DMS 273 treated with DMSO at 0.1 percent for 48 hours (cell line): ENCODE measurements around the gene TRMT1.

Experiments used
- DNase-seq: peaks from one replicate; lab custom pipeline; 2025; lab: John Stamatoyannopoulos, UW

The TRMT1 gene

GRCh38 chr19:13090511-13091231, 25.9 kb downstream of the TRMT1 start:
- DNase-seq = no peak

DNA sequence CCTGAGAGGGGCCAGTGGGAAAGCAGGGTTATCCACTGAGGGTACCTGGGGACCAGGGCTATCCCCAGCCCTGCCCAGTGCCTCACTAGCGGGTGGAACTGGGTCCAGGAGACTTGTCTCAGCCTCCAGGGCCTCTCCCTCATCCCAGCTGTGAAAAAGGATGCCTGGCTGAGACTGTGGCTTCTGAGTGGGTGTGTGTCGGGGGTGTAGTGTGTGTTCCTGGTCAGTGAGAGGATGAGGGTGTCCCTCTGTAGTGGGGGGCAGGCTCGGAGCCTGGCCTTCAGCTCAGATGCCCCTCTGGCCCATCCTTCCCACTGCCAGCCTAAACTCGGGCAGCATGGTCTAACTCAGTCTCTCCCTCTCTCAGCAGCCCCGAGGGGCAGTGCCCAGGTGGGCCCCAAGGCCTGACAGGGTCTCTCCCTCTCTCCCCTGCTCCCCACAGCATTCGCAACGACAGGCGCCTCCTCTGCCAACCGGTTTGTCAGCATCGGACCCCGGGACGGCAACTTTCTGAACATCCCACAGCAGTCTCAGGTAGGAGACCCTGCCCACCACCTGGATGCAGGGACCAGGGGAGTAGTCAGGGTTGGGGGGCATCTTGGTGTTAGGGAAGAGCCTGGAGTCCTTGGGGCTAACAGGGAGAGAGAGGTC, 26.6 kb downstream of the TRMT1 start:
- DNase-seq = no peak

DNA sequence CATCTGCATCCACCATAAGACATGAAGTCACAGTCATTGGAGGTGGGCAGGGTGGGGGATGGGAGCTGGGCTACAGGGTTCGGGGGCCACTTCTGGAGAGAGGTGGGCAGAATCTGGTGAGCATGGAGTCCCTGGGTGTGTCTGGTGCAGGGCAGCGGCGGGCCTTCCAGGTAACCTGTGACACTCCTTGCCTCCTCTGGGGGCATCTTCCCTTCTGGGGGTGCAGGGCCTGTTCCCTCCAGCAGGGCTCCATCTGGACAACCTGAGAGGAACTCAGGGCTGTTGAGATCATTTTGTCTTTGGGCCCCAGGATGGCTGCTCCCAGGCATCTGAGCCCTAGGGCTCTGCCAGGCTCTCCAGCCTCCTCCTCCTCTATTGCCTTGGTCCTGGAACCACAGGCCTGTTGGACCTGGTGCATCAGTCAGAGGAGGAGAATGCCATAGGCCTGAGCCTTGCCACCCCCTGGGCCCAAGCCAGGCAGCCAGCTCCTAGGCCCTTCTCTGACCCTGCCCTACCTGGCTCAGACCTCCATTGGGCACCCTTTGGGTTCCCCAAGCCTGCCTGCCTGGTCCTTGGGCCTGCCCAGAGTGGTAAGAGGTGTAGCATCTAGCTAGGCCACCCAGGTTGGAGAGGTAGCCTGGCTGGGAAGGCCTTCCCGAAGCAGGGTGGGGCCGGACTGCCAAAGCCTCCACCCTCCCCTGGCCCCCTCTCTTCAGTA, 27.2 kb downstream of the TRMT1 start:
- no peak for DNase-seq

DNA sequence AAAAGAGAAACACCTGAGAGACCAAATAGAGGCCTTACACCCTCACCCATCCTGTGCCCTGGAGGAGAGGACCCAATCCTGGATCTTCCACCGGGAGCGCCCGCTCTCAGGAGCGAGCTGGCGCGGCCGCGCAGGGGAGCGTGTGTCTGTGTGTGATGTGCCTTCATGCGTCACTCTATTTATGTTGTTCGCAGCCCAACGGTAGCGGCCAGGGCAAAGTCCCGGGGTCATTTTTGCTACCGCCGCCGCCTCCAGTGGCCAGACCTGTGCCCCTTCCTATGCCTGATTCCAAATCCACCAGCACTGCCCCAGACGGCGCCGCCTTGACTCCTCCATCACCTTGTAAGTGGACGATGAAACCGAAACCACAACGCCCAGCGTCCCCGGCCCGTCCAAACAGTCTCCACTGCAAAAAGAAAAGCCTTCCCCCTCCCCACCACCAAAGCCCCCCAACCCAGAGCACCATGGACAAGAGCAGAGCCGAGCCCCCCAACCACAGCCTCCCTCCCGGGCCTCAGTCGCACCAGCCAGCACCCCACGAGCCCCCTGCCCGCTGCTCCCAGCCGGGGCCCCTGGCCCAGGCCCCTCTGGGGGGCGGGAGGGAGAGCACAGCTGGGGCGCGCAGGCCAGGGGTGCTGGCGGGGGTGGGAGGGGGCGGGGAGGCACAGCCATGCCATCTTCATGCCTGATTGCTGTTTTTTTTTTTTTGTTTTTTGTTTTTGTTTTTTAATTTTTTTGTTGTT, 28.6 kb downstream of the TRMT1 start:
- DNase-seq = no peak

DNA sequence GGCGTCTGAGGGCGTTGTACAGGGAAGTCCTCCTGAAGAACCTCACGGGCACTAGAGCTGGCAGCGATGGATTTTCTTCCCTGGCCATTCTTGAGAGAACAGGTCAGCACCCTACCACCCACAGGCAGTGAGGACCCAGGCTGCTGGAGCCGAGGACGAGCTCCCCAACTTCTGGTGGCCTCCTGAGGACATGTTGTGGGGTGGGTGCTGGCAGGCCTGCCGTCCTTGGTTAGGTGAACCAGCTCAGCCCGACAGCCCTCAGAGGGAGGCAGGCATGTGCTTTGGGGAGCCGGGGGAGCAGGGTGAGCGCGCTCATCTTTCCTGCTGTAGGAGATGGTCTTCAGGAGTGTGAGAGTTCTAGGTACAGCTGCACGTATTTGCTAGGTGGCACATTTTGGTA, 29.2 kb downstream of the TRMT1 start:
- DNase-seq = no peak

DNA sequence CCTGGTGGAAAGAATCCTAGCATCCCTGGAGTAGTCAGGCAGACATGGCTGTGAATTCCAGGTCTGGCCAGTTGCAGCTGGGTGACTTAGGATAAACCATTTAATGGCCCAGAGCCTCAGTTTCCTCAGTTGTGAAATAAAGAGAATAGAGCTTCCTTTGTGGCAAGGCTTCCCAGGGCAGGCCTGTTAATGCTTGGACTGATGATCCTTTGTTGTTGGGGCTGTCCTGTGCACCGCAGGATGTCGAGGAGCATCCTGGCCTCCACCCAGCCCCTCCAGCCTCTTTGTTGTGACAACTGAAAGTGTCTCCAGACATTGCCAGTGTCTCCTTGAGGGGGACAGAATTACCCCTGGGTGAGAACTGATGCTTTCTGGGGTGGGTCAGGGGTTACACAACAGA, 30.2 kb downstream of the TRMT1 start:
- no peak for DNase-seq

DNA sequence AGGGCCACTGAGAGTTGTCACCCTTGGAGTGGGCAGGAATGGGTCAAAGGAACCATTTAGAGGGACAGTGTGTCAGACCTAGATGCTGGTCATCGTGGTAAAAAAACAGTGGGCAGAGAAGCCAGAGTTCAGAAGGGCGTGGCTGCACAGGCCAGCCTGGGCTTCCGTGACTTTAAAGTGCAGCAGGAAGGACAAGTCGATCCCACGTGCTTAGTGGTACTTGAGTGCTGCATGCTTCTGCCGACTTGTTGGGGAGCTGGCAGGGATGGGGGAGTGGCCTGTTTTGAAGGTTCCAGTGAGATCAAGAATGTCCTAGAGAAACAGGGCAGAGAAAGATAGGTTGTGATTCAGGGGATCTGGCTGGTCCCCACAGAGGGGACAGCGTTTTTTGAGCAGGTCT, 30.9 kb downstream of the TRMT1 start:
- DNase-seq = no peak

DNA sequence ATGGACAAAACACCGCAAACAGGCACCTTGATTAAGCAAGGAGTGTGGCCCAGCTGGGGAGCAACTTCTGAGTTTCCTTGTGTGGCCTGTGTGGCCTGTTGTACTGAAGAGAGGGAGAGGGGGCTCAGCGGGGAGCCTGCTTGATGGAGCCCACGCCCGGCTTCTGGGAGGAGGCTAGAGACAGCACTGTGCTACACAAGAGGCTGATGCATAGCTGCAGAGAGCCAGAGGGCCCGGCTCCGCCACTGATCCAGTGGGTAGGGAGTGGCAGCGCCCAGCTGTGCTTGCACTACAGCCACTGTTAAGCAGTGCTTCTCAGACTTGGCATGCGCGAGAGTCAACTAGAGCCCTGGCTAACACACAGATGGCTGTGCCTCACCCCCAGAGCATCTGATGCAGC, 32.9 kb downstream of the TRMT1 start:
- no peak for DNase-seq

GRCh38 chr19:13083008-13083404, 33.5 kb downstream of the TRMT1 start:
- DNase-seq = no peak

DNA sequence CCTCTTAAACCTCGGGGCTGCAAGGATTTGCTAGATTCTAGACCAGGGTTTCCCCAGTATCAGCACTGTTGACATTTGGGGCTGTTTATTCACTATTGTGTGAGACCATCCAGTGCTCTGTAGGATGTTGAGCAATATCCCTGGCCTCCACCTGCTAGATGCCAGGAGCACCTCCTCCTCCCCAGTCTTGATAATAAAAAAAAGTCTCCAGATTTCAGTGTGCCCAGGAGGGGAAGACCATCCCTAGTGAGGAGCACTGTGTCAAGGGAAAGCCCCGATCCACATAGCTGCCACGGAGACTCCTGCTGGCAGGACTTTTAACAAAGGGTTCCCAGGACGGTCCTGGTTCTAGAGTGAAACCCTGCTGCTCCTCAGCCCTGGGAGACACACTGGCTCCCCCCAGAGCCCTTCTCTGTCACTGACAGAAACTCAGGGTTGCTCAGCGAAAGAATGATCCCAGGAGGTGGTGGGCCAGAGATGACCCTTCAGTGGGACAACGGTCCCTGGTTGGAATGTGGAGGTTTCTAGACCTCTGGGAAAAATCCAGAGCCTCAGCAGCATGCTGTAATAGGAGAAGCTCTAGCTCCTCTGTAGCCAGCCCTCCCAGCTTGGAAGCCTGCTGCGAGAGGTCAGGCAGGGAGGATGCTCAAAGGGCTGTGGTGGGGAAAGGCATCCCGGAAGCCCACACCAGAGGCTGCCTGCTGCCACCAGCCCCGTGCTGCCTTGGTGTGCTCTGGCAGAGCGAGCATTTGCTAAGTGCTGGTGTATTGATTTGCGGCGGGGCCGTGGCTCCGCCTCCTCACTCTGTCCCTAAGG, 34.1 kb downstream of the TRMT1 start:
- no peak for DNase-seq

DNA sequence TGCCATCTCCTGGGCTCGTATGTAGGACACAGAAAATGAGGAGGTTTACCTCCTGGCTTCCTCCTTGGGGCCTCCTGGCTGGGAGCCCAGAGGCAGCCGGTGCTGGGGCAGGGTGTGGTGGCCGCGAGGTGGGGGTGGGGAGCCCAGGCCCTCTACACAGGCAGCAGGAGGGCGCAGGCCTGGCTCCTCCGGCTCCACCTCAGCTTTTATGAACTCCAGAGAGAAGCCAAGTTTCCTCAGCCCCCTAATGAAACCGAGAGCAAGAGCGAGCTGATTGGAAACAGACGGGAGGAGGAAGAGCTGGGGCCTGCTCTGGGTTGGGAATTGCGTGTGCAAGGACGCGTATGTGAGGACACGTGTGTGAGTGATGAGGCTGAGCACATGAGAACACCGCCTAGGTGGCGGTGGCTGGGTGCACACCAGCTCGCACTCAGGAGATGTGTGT, 37.0 kb downstream of the TRMT1 start:
- DNase-seq = no peak

- DNase-seq = peak; percentile 62
Observed at GRCh38 chr19:13078897-13079541, 37.5 kb downstream of the TRMT1 start.

DNA sequence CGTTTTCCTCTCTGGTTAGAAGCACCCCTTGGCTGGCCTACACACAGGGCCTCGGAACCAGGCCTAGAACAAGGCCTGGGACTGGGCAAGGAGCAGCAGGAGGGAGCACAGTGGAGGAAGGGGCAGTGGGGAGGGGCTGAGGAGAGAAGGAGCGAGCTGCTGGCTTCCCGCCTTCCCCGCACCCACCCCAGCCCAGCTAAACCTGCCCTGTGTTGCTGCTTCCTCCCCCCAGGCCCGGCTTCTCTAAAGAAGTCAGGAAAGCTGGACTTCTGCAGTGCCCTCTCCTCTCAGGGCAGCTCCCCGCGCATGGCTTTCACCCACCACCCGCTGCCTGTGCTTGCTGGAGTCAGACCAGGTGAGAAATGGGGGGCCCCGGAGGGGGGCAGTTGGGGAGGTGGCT, 38.2 kb downstream of the TRMT1 start:
- DNase-seq = no peak

DNA sequence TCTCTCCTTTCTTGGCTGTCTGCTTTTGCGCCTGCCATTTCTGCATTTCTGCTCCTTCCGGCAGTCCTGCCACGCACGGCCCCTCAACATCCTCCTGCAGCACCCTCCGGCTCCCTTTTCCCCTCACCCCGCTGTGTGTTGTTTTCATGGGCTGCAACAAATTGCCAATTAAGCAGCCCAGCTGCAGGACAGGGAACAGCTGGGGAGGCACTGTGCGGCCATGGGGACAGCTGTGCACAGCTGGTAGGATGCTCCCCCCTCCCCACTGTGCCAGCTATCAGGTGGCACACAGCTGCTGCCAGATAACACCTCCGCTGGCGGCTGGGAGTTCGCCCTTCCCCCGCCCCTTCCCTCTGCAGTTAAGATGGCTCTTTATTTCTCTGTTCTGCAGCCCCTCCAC, 39.3 kb downstream of the TRMT1 start:
- DNase-seq = peak; percentile 26

DNA sequence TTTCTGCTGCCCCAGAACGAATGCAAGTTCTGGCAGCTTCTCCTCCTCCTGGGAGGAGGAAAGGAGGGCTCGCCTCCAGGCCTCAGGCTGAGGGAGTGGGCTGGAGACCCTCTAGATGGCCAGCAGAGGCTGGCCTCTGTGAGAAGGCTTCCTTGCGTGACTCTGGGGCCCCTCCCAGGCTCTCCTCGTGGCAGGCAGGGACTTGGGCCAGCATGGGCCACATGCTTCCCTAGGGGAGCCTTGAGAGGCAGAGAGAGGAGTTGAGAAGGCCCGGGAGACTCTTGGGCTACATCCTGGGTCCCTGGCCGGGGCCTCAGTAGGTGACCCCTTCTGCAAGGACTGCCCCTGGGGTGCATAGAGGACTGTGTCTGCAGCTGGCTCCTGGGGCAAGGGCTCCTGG, 39.8 kb downstream of the TRMT1 start:
- no peak for DNase-seq

GRCh38 chr19:13076320-13076719, 40.2 kb downstream of the TRMT1 start:
- DNase-seq = no peak

DNA sequence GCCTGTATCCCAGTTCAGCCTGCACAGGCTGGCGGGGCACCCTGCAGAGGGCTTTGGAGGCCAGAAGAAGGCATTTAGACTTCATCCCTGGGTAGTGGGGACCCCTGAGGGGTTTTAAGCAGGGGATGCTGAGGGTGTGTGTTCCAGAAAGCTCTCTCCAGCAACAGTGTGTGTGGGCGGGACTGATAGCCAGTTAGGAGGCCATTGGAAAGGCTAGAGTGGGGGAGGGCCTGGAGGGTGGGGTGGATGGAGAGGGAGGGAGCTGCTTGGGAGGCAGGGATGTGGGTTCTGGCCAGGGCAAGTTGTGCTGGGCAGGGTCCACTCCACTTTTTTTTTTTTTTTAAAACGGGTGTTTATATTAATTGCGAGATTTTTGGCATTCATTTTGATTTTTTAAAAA, 42.2 kb downstream of the TRMT1 start:
- DNase-seq = no peak

- no peak for DNase-seq
Observed at GRCh38 chr19:13073263-13073662, 43.3 kb downstream of the TRMT1 start.

GRCh38 chr19:13072188-13072908, 44.2 kb downstream of the TRMT1 start:
- no peak for DNase-seq

DNA sequence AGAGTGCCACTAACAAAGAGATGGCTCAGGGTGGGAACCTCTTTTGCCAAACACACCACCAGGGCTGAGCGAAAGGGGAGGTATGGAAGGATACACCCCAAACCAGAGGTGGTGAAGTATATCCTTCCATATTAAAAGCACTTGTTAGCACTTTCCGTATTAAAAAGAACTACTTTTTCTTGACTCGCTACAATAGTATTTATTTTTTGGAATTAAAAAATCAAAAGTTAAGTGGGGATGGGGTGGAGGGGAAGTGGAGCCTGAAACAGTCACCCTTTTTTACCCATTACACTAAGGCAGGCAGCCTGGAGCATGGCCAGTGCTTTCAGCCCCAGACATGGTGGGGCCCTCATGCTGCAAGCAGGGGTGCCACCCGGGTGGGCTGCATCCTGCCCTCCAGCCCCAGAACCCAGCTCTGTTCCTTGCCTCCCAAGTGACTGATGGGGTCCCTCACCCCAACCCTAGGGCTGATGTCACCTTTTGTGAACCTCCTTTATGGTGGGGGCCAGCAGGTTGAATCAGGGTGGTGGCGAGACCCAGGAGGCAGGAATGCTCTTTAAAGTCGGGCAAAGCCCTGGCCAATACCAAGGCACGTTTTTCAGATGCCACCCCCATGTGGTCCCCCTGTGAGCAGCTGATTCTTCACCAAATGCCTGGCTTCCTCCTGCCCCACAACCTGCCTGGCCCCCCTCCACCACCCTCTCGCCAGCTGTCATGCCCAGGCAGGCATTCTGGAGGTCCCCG, 44.9 kb downstream of the TRMT1 start:
- no peak for DNase-seq
